ENCODE results near the gene E2F8. TPM values are rescaled to one million over a fixed set of nuclear protein-coding genes. Genes with fewer than 3 reads are reported as not detected.

E2F8 gene
- total RNA-seq, 4 donors from 2014 or later, result 0.64 to 1.2 (median 1.2) TPM; not detected in 1

DNA sequence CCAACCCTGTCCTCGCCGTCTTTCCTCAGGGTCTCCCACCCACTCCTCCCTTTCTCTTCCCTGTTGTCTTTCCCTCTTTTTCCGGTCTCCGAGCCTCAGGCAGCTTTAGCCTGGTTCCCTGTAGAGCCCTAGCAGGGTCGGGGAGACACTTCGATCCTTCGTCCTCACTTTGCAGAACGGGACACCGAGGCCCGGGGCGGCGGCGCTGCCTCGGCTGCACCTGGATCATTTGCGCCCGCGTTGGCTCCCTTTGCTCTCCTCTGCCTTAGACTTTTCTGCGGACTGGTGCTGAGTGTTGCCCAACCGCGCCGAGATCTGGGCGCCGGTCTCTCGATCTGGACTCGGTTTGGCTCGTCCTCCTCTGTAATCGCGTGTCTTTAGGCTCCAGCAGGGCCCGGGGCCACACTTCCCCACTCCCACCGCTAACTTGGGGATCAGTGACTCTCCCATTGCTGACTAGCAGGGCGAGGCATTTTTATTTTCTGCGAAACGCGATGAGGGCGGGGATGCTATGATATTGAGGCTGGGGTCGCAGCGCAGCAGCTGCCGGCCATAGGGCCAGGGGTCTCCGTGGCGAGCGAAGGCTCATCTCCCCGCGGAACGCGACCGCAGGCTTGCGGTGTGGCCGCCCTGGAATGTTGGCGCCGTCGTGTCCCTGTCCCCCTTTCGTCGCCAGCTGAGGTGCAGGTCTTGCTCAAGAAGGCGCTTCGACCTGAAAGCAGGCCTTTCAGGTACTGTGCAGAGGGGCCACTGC lies 1.6 kb upstream of the E2F8 start:
- peak overlapping the region in 3 of 4 donors; percentile 39 to 79 (median 65) for H3K27ac ChIP-seq
- DNase-seq, result peak; percentile 16
- in situ Hi-C loops (cut with MboI; ENCODE audit: low pct_ligation_motif_present in 1 of 4, low pct_unique_long_range_greater_than_20kb in 1 of 4, low sequenced_read_pairs in 3 of 4), result no loop called here
- WGBS, 2 donors (ENCODE audit: low coverage in 1 of 2), result 2 to 32% methylated on average over 9 to 51 of the region's 55 CpGs
- peaks cover 53% of the 10 kb centered on the region for H3K27me3 ChIP-seq
- peaks cover 13 to 57% (median 34%) of the 10 kb centered on the region in 4 donors for H3K4me1 ChIP-seq
- intact Hi-C loops (cut with DNase I; ENCODE audit: low total_unique reads), result no loop called here
- no peaks in the 10 kb centered on the region for H3K36me3 ChIP-seq
- H3K9me3 ChIP-seq, result no peaks in the 10 kb centered on the region
- peak overlapping the region in 3 of 4 donors; percentile 65 to 82 (median 72) for H3K4me3 ChIP-seq
- TF ChIP-seq, protein P1, sequence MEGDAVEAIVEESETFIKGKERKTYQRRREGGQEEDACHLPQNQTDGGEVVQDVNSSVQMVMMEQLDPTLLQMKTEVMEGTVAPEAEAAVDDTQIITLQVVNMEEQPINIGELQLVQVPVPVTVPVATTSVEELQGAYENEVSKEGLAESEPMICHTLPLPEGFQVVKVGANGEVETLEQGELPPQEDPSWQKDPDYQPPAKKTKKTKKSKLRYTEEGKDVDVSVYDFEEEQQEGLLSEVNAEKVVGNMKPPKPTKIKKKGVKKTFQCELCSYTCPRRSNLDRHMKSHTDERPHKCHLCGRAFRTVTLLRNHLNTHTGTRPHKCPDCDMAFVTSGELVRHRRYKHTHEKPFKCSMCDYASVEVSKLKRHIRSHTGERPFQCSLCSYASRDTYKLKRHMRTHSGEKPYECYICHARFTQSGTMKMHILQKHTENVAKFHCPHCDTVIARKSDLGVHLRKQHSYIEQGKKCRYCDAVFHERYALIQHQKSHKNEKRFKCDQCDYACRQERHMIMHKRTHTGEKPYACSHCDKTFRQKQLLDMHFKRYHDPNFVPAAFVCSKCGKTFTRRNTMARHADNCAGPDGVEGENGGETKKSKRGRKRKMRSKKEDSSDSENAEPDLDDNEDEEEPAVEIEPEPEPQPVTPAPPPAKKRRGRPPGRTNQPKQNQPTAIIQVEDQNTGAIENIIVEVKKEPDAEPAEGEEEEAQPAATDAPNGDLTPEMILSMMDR (IDR thresholded peaks at IDR 0.05), result no peak
- no peak for TF ChIP-seq EP300 (IDR thresholded peaks at IDR 0.05; ENCODE audit: low read depth)
- TF ChIP-seq POLR2A (IDR thresholded peaks at IDR 0.05), result no peak
- no peak for TF ChIP-seq POLR2AphosphoS5 (IDR thresholded peaks at IDR 0.05)

DNA sequence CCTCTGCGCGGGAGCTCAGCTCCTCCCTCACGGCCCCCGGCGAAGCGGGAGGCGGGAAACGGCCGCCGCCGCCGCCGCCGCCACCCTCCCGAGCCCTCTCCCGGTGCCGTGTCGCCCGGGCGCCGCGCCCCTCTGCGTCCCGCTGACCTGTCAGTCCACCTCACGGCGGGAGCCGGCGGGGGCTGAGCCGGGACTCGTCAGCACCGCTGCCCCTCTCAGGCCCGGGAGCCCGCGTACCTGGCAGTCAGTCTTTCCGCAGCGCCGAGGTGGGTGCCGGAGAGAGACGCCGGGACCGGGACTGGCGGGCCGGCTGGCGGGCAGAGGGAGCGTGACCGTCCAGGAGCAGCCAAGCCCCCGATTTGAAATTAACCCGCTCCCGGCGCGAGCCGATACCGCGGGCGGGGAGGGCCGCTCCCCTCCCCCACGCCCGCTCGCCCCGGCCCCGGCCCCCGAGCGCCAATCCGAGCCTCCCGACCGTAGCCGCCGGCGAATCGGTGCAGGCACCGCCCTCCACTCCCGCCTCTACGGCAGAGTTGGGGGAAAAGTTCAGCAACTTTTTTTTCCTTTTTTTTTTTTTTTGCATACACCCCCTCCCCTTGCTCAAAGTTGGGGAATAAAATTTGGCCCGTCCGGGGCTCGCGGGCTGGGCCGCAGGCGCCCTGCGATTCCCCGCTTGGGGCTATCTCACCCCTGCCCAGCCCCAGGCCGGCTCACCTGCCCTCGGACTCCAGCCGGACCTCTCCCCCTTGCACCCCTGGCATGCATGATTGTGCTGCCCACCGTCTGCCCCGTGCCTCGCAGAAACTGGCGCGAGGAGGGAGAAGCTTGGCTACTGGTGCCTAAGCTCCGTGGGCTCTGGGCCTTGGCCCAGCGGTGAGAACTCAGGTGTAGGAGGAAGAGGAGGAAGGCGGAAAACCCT lies 774 bp upstream of the E2F8 start:
- Histone ChIP-seq H3K27ac (peak overlapping the region in 3 of 4 donors; percentile 39 to 79 (median 65)), H3K4me1 (peaks cover 13 to 57% (median 34%) of the 10 kb centered on the region in 4 donors), H3K36me3 (no peaks in the 10 kb centered on the region), H3K9me3 (no peaks in the 10 kb centered on the region), H3K27me3 (peaks cover 53% of the 10 kb centered on the region), H3K4me3 (peak overlapping the region; percentile 31 to 82 (median 68))
- intact Hi-C loops (cut with DNase I; ENCODE audit: low total_unique reads), result no loop called here
- 0% methylated on average over 2 to 87 of the region's 92 CpGs for WGBS, 2 donors (ENCODE audit: low coverage in 1 of 2)
- TF ChIP-seq POLR2A (IDR thresholded peaks at IDR 0.05) (no peak), EP300 (IDR thresholded peaks at IDR 0.05; ENCODE audit: low read depth) (no peak), POLR2AphosphoS5 (IDR thresholded peaks at IDR 0.05) (no peak)
- TF ChIP-seq, protein P1 (IDR thresholded peaks at IDR 0.05), result no peak
- DNase-seq, result peak; percentile 49
- in situ Hi-C loops (cut with MboI; ENCODE audit: low pct_ligation_motif_present in 1 of 4, low pct_unique_long_range_greater_than_20kb in 1 of 4, low sequenced_read_pairs in 3 of 4), result no loop called here

DNA sequence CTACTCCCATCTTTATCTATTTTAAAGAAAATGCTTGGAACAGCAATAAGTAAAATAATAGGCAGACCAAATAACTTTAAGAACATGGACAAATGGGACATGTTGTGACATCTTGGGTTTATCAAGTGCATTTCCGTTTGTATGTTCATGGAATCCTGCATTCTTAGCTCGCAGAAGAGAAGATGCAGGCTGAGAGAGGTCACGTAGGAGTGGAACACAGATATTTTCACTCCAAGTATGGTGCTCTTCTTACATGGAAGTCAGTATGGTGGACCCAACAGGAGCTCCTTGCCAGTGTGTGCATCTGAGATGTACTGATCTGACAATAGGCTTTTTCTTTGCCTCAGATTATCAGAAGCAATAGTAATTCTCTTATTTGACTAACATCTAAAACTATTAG lies 1.7 kb downstream of the E2F8 start:
- no peak overlapping the region for H3K27ac ChIP-seq
- H3K4me3 ChIP-seq, result no peak overlapping the region
- H3K27me3 ChIP-seq, result peaks cover 53% of the 10 kb centered on the region
- peaks cover 13 to 52% (median 28%) of the 10 kb centered on the region in 4 donors for H3K4me1 ChIP-seq
- 74 to 81% methylated on average over 3 of the region's 3 CpGs for WGBS, 2 donors (ENCODE audit: low coverage in 1 of 2)
- TF ChIP-seq POLR2A (IDR thresholded peaks at IDR 0.05) (no peak), POLR2AphosphoS5 (IDR thresholded peaks at IDR 0.05) (no peak), EP300 (IDR thresholded peaks at IDR 0.05; ENCODE audit: low read depth) (no peak)
- TF ChIP-seq, protein P1 (IDR thresholded peaks at IDR 0.05), result no peak
- no peaks in the 10 kb centered on the region for H3K9me3 ChIP-seq
- no peak for DNase-seq
- no peaks in the 10 kb centered on the region for H3K36me3 ChIP-seq
- in situ Hi-C loops (cut with MboI; ENCODE audit: low pct_ligation_motif_present in 1 of 4, low pct_unique_long_range_greater_than_20kb in 1 of 4, low sequenced_read_pairs in 3 of 4) (no loop called here), intact Hi-C loops (cut with DNase I; ENCODE audit: low total_unique reads) (no loop called here)

DNA sequence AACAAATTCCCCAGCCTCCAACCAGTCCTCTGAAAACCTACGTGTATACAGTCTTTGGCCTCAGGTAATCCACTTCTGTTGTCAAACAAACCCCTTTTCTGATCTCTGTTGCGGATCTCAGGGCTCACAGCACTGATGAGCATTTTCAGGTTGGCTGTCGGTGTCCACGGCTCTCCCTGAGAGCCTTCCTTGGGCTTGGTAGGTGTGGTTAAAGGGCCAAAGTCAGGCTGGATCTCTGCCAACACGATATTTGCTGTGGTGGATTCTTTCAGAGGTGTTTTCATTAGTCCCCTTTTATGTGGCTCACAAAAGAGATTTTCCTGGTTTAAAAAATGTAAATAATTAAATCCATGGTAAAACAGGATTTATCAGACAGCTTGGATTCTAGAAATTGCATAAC lies 2.9 kb downstream of the E2F8 start:
- DNase-seq, result peak; percentile 68
- H3K4me1 ChIP-seq, result peaks cover 13 to 39% (median 22%) of the 10 kb centered on the region in 4 donors
- peaks cover 42% of the 10 kb centered on the region for H3K27me3 ChIP-seq
- TF ChIP-seq POLR2A (IDR thresholded peaks at IDR 0.05) (no peak), POLR2AphosphoS5 (IDR thresholded peaks at IDR 0.05) (no peak), EP300 (IDR thresholded peaks at IDR 0.05; ENCODE audit: low read depth) (no peak)
- TF ChIP-seq, protein P1 (IDR thresholded peaks at IDR 0.05), result no peak
- H3K4me3 ChIP-seq, result no peak overlapping the region
- no peaks in the 10 kb centered on the region for H3K9me3 ChIP-seq
- intact Hi-C loops (cut with DNase I; ENCODE audit: low total_unique reads) (no loop called here), in situ Hi-C loops (cut with MboI; ENCODE audit: low pct_ligation_motif_present in 1 of 4, low pct_unique_long_range_greater_than_20kb in 1 of 4, low sequenced_read_pairs in 3 of 4) (no loop called here)
- no peak overlapping the region for H3K27ac ChIP-seq
- WGBS, 2 donors (ENCODE audit: low coverage in 1 of 2), result 51% methylated on average over 5 of the region's 5 CpGs; no CpG with 5 or more reads in 1 of the 2 donors
- H3K36me3 ChIP-seq, result no peaks in the 10 kb centered on the region
